GM12872 (cell line): ENCODE results near the gene LRRC8C.

Experiments used
- CTCF ChIP-seq: IDR thresholded peaks from 3 replicates; pipeline ENCODE4 v1.5.1; 2011; ENCODE audit warnings: low read depth, mild to moderate bottlenecking, low read length, moderate library complexity; ENCODE audit not compliant: insufficient read depth

LRRC8C gene

GRCh38 chr1:89705901-89706699 is 73.2 kb downstream of the LRRC8C start:
- no peak for TF ChIP-seq CTCF

GRCh38 chr1:89706700-89707012 is 73.7 kb downstream of the LRRC8C start:
- no peak for TF ChIP-seq CTCF

GRCh38 chr1:89708751-89709375 is 75.9 kb downstream of the LRRC8C start:
- no peak for TF ChIP-seq CTCF

GRCh38 chr1:89710498-89711139 is 77.7 kb downstream of the LRRC8C start:
- TF ChIP-seq CTCF, result no peak

- TF ChIP-seq CTCF, result no peak
Observed at GRCh38 chr1:89711140-89711778, 78.3 kb downstream of the LRRC8C start.

- TF ChIP-seq CTCF, result no peak
Observed at GRCh38 chr1:89712420-89712819, 79.5 kb downstream of the LRRC8C start.

GRCh38 chr1:89715677-89716076 is 82.8 kb downstream of the LRRC8C start:
- TF ChIP-seq CTCF, result no peak
